Activated naive CD8-positive, alpha-beta T cell treated with anti-CD3 and anti-CD28 coated beads for 36 hours (primary cell): ENCODE measurements around the gene PRAME. TPM values are rescaled to one million over a fixed set of nuclear protein-coding genes. Genes with fewer than 3 reads are reported as not detected.

ENCODE experiments used
- DNase-seq: peaks from one replicate; pipeline ENCODE4 v3.0.0; 2021
- H3K27ac Mint-ChIP-seq: one replicate; pipeline ENCODE4 v1.8.0; 2022; ENCODE audit warnings: mild to moderate bottlenecking, moderate library complexity, mixed read lengths
- H3K27me3 Mint-ChIP-seq: one replicate; pipeline ENCODE4 v1.8.0; 2022; ENCODE audit warnings: mild to moderate bottlenecking, mixed read lengths
- H3K36me3 Mint-ChIP-seq: one replicate; pipeline ENCODE4 v1.8.0; 2021; ENCODE audit warnings: mild to moderate bottlenecking, mixed read lengths
- H3K4me1 Mint-ChIP-seq: one replicate; pipeline ENCODE4 v1.8.0; 2021; ENCODE audit warnings: mixed read lengths
- H3K4me3 Mint-ChIP-seq: one replicate; pipeline ENCODE4 v1.8.0; 2022; ENCODE audit warnings: mild to moderate bottlenecking, moderate library complexity, mixed read lengths
- H3K9me3 Mint-ChIP-seq: one replicate; pipeline ENCODE4 v1.8.0; 2022; ENCODE audit warnings: mixed read lengths
- total RNA-seq, 2 experiments: library from RNA; stranded (reverse); gene quantifications; one replicate each; pipeline ENCODE4 v1.2.3, GENCODE V29; 2021

PRAME gene
- total RNA-seq, 2 experiments from 2014 or later, result not detected

GRCh38 chr22:22571429-22571828 lies 12.4 kb upstream of the PRAME start:
- Mint-ChIP-seq H3K36me3 (no peaks in the 10 kb centered on the region), H3K27ac (no peak overlapping the region), H3K27me3 (peaks cover 31% of the 10 kb centered on the region), H3K4me1 (no peaks in the 10 kb centered on the region), H3K9me3 (no peaks in the 10 kb centered on the region), H3K4me3 (no peak overlapping the region)
- DNase-seq, result no peak

- H3K36me3 Mint-ChIP-seq, result no peaks in the 10 kb centered on the region
- no peaks in the 10 kb centered on the region for H3K4me1 Mint-ChIP-seq
- peaks cover 31% of the 10 kb centered on the region for H3K27me3 Mint-ChIP-seq
- H3K4me3 Mint-ChIP-seq, result no peak overlapping the region
- DNase-seq, result no peak
- no peaks in the 10 kb centered on the region for H3K9me3 Mint-ChIP-seq
- H3K27ac Mint-ChIP-seq, result no peak overlapping the region
Measured at GRCh38 chr22:22569218-22569617, 10.2 kb upstream of the PRAME start.

- Mint-ChIP-seq H3K4me1 (no peaks in the 10 kb centered on the region), H3K9me3 (no peaks in the 10 kb centered on the region), H3K4me3 (no peak overlapping the region), H3K27ac (no peak overlapping the region), H3K27me3 (peaks cover 28% of the 10 kb centered on the region), H3K36me3 (no peaks in the 10 kb centered on the region)
- no peak for DNase-seq
Measured at GRCh38 chr22:22565981-22566380, 6.9 kb upstream of the PRAME start.

- H3K27ac Mint-ChIP-seq, result no peak overlapping the region
- H3K9me3 Mint-ChIP-seq, result no peaks in the 10 kb centered on the region
- no peak overlapping the region for H3K4me3 Mint-ChIP-seq
- H3K4me1 Mint-ChIP-seq, result peaks cover 2% of the 10 kb centered on the region
- H3K27me3 Mint-ChIP-seq, result no peaks in the 10 kb centered on the region
- H3K36me3 Mint-ChIP-seq, result no peaks in the 10 kb centered on the region
- DNase-seq, result no peak
Measured at GRCh38 chr22:22558071-22558971, 744 bp downstream of the PRAME start.

GRCh38 chr22:22556995-22557925 lies 1.8 kb downstream of the PRAME start:
- no peak for DNase-seq
- Mint-ChIP-seq H3K4me1 (peaks cover 3% of the 10 kb centered on the region), H3K27me3 (no peaks in the 10 kb centered on the region), H3K36me3 (no peaks in the 10 kb centered on the region), H3K27ac (no peak overlapping the region), H3K4me3 (no peak overlapping the region), H3K9me3 (no peaks in the 10 kb centered on the region)

- Mint-ChIP-seq H3K9me3 (no peaks in the 10 kb centered on the region), H3K36me3 (no peaks in the 10 kb centered on the region), H3K27me3 (no peaks in the 10 kb centered on the region), H3K27ac (no peak overlapping the region), H3K4me1 (peaks cover 3% of the 10 kb centered on the region), H3K4me3 (no peak overlapping the region)
- DNase-seq, result no peak
Measured at GRCh38 chr22:22556578-22556977, 2.5 kb downstream of the PRAME start.

GRCh38 chr22:22555596-22555995 lies 3.5 kb downstream of the PRAME start:
- Mint-ChIP-seq H3K27ac (no peak overlapping the region), H3K36me3 (no peaks in the 10 kb centered on the region), H3K4me1 (peaks cover 3% of the 10 kb centered on the region), H3K9me3 (no peaks in the 10 kb centered on the region), H3K4me3 (no peak overlapping the region), H3K27me3 (no peaks in the 10 kb centered on the region)
- no peak for DNase-seq

- peaks cover 3% of the 10 kb centered on the region for H3K4me1 Mint-ChIP-seq
- DNase-seq, result no peak
- no peak overlapping the region for H3K4me3 Mint-ChIP-seq
- H3K27me3 Mint-ChIP-seq, result no peaks in the 10 kb centered on the region
- H3K27ac Mint-ChIP-seq, result no peak overlapping the region
- no peaks in the 10 kb centered on the region for H3K36me3 Mint-ChIP-seq
- H3K9me3 Mint-ChIP-seq, result no peaks in the 10 kb centered on the region
Measured at GRCh38 chr22:22554587-22555284, 4.3 kb downstream of the PRAME start.

GRCh38 chr22:22553735-22554586 lies 5.1 kb downstream of the PRAME start:
- H3K36me3 Mint-ChIP-seq, result no peaks in the 10 kb centered on the region
- no peaks in the 10 kb centered on the region for H3K9me3 Mint-ChIP-seq

GRCh38 chr22:22553141-22553540 lies 5.9 kb downstream of the PRAME start:
- no peak for DNase-seq
- Mint-ChIP-seq H3K4me3 (no peak overlapping the region), H3K36me3 (no peaks in the 10 kb centered on the region), H3K4me1 (peaks cover 3% of the 10 kb centered on the region), H3K9me3 (no peaks in the 10 kb centered on the region), H3K27me3 (no peaks in the 10 kb centered on the region), H3K27ac (no peak overlapping the region)

More at GRCh38 chr22:22553735-22554586, 5.1 kb downstream of the PRAME start:
- Mint-ChIP-seq H3K4me3 (no peak overlapping the region), H3K27ac (no peak overlapping the region), H3K4me1 (peaks cover 3% of the 10 kb centered on the region), H3K27me3 (no peaks in the 10 kb centered on the region)
- no peak for DNase-seq

GRCh38 chr22:22552630-22553029 lies 6.4 kb downstream of the PRAME start:
- H3K9me3 Mint-ChIP-seq, result no peaks in the 10 kb centered on the region
- H3K27ac Mint-ChIP-seq, result no peak overlapping the region
- no peaks in the 10 kb centered on the region for H3K36me3 Mint-ChIP-seq
- no peak overlapping the region for H3K4me3 Mint-ChIP-seq
- no peak for DNase-seq
- H3K4me1 Mint-ChIP-seq, result peaks cover 3% of the 10 kb centered on the region
- no peaks in the 10 kb centered on the region for H3K27me3 Mint-ChIP-seq

GRCh38 chr22:22550789-22551434 lies 8.2 kb downstream of the PRAME start:
- DNase-seq, result no peak
- peaks cover 1% of the 10 kb centered on the region for H3K4me1 Mint-ChIP-seq
- no peak overlapping the region for H3K4me3 Mint-ChIP-seq
- no peaks in the 10 kb centered on the region for H3K36me3 Mint-ChIP-seq
- no peak overlapping the region for H3K27ac Mint-ChIP-seq
- no peaks in the 10 kb centered on the region for H3K9me3 Mint-ChIP-seq
- no peaks in the 10 kb centered on the region for H3K27me3 Mint-ChIP-seq

GRCh38 chr22:22548910-22549309 lies 10.2 kb downstream of the PRAME start:
- Mint-ChIP-seq H3K36me3 (no peaks in the 10 kb centered on the region), H3K27me3 (no peaks in the 10 kb centered on the region), H3K27ac (no peak overlapping the region), H3K4me3 (no peak overlapping the region), H3K9me3 (no peaks in the 10 kb centered on the region), H3K4me1 (peaks cover 1% of the 10 kb centered on the region)
- DNase-seq, result no peak

GRCh38 chr22:22548317-22548716 lies 10.7 kb downstream of the PRAME start:
- no peaks in the 10 kb centered on the region for H3K27me3 Mint-ChIP-seq
- H3K4me3 Mint-ChIP-seq, result no peak overlapping the region
- DNase-seq, result no peak
- H3K9me3 Mint-ChIP-seq, result no peaks in the 10 kb centered on the region
- H3K27ac Mint-ChIP-seq, result no peak overlapping the region
- H3K36me3 Mint-ChIP-seq, result no peaks in the 10 kb centered on the region
- H3K4me1 Mint-ChIP-seq, result peaks cover 1% of the 10 kb centered on the region
